Transverse colon (tissue), 4 donors: ENCODE measurements around the gene HSBP1. TPM values are rescaled to one million over a fixed set of nuclear protein-coding genes. Genes with fewer than 3 reads are reported as not detected.

ENCODE experiments used
- DNase-seq: peaks from one replicate; pipeline ENCODE4 v3.0.0-alpha.2; 2019
- H3K27ac ChIP-seq, 4 donors: fragments of 200-600 bp; sonication (generic); 2 replicates each; pipeline ENCODE4 v1.5.1; 2016 to 2018; ENCODE audit warnings: inconsistent platforms in 4 of 4
- H3K27me3 ChIP-seq: fragments of 200-600 bp; sonication (generic); 2 replicates; pipeline ENCODE4 v1.5.1; 2017; ENCODE audit warnings: inconsistent platforms
- H3K36me3 ChIP-seq, 4 donors: fragments of 200-600 bp; sonication (generic); 2 replicates each; pipeline ENCODE4 v1.5.1; 2017 to 2019; ENCODE audit warnings: inconsistent platforms in 4 of 4
- H3K4me1 ChIP-seq, 4 donors: fragments of 200-600 bp; sonication (generic); 2 replicates each; pipeline ENCODE4 v1.5.1; 2017 to 2020; ENCODE audit warnings: inconsistent platforms in 4 of 4
- H3K4me3 ChIP-seq, 4 donors: fragments of 200-600 bp; sonication (generic); 1 replicate in 1 of 4; 2 replicates in 3 of 4; pipeline versions ENCODE4 v1.5.1 to v1.6.1; 2017 to 2019; ENCODE audit warnings: inconsistent platforms in 4 of 4
- H3K9me3 ChIP-seq, 2 donors: fragments of 200-600 bp; sonication (generic); 2 replicates each; pipeline ENCODE4 v1.5.1; 2017 to 2019; ENCODE audit warnings: inconsistent platforms in 2 of 2
- EP300 ChIP-seq: sonication (generic); formaldehyde crosslinking; IDR thresholded peaks from one replicate; pipeline ENCODE4 v1.6.1; 2017; ENCODE audit warnings: antibody characterized with exemption, low read depth
- POLR2A ChIP-seq: fragments of 450-650 bp; IDR thresholded peaks from one replicate; pipeline ENCODE4 v1.6.1; 2016; ENCODE audit warnings: antibody characterized with exemption, mild to moderate bottlenecking, moderate library complexity
- POLR2AphosphoS5 ChIP-seq, 3 donors: sonication (generic); formaldehyde crosslinking; IDR thresholded peaks; one replicate each; pipeline ENCODE4 v1.6.1; 2016; ENCODE audit warnings: antibody characterized with exemption in 3 of 3
- WGBS, 2 donors: methylation state at CpG; one replicate each; pipeline ENCODE4 v1.1.5; 2018; ENCODE audit warnings: low coverage in 1 of 2; 5-methylcytosine and 5-hydroxymethylcytosine counted together
- in situ Hi-C, 4 donors: fragments of 200-750 bp; cut with MboI; loops; one replicate each; pipeline versions ENCODE4 v1.15.0 to v1.15.1; 2017; ENCODE audit warnings: low sequenced_read_pairs in 3 of 4, low pct_ligation_motif_present in 1 of 4, low pct_unique_long_range_greater_than_20kb in 1 of 4
- intact Hi-C: fragments of 100-400 bp; cut with DNase I; formaldehyde crosslinking; loops from one replicate; pipeline ENCODE4 v1.15.1; 2023; ENCODE audit warnings: low total_unique reads
- total RNA-seq, 4 donors: library from RNA; depleted of rRNA; stranded (reverse); fragments of >200 nt; gene quantifications; one replicate each; pipeline ENCODE4 v1.1.0, GENCODE V29; 2016
- TF ChIP-seq, protein P1 (sequence below), 5 experiments: fragments of 200-600 bp in 3 of 5; fragments of 450-650 bp in 2 of 5; sonication (generic) in 3 of 5; IDR thresholded peaks; 1 replicate in 2 of 5; 2 replicates in 3 of 5; pipeline ENCODE4 v1.5.1; 2016 to 2017; ENCODE audit warnings: antibody characterized with exemption in 5 of 5, inconsistent platforms in 3 of 5, mild to moderate bottlenecking in 2 of 5, moderate library complexity in 1 of 5

The HSBP1 gene
- 10 to 100 TPM in 2 of 4 donors, 1 to 10 TPM in 2; 3.4 to 14.0 (median 10.8) TPM for total RNA-seq

- 2% methylated on average over 46 of the region's 76 CpGs; no CpG with 5 or more reads in 1 of the 2 donors for WGBS, 2 donors
- Histone ChIP-seq H3K36me3 (no peaks in the 10 kb centered on the region), H3K27ac (peak within 1 kb of the TSS; percentile 87 to 95 (median 90)), H3K27me3 (no peaks in the 10 kb centered on the region), H3K4me3 (peak within 1 kb of the TSS; percentile 78 to 100 (median 94)), H3K4me1 (peaks cover 7 to 35% (median 10%) of the 10 kb centered on the region in 4 donors), H3K9me3 (no peaks in the 10 kb centered on the region)
- TF ChIP-seq EP300 (no peak), POLR2A (peak; percentile 65), POLR2AphosphoS5 (IDR thresholded peaks at IDR 0.05) (peak; percentile 72 to 85 (median 85))
- TF ChIP-seq, protein P1, sequence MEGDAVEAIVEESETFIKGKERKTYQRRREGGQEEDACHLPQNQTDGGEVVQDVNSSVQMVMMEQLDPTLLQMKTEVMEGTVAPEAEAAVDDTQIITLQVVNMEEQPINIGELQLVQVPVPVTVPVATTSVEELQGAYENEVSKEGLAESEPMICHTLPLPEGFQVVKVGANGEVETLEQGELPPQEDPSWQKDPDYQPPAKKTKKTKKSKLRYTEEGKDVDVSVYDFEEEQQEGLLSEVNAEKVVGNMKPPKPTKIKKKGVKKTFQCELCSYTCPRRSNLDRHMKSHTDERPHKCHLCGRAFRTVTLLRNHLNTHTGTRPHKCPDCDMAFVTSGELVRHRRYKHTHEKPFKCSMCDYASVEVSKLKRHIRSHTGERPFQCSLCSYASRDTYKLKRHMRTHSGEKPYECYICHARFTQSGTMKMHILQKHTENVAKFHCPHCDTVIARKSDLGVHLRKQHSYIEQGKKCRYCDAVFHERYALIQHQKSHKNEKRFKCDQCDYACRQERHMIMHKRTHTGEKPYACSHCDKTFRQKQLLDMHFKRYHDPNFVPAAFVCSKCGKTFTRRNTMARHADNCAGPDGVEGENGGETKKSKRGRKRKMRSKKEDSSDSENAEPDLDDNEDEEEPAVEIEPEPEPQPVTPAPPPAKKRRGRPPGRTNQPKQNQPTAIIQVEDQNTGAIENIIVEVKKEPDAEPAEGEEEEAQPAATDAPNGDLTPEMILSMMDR (IDR thresholded peaks at IDR 0.05), result no peak
- DNase-seq, result peak; percentile 97
- in situ Hi-C loops, result loop anchor here in 3 of 4 donors (25.0 kb wide), 2 partner anchors 254 to 379 kb away; partner anchors contain the start of genes ADAD2 (in 1 of the 3) and TAF1C (in 1 of the 3)
- intact Hi-C loops, result no loop called here
These were observed at the start of gene HSBP1 for GRCh38 chr16:83807710-83808572. TSS of gene HSBP1 (plus strand) at chr16:83807978. CDS start at chr16:83808077, 99 bp downstream.

DNA sequence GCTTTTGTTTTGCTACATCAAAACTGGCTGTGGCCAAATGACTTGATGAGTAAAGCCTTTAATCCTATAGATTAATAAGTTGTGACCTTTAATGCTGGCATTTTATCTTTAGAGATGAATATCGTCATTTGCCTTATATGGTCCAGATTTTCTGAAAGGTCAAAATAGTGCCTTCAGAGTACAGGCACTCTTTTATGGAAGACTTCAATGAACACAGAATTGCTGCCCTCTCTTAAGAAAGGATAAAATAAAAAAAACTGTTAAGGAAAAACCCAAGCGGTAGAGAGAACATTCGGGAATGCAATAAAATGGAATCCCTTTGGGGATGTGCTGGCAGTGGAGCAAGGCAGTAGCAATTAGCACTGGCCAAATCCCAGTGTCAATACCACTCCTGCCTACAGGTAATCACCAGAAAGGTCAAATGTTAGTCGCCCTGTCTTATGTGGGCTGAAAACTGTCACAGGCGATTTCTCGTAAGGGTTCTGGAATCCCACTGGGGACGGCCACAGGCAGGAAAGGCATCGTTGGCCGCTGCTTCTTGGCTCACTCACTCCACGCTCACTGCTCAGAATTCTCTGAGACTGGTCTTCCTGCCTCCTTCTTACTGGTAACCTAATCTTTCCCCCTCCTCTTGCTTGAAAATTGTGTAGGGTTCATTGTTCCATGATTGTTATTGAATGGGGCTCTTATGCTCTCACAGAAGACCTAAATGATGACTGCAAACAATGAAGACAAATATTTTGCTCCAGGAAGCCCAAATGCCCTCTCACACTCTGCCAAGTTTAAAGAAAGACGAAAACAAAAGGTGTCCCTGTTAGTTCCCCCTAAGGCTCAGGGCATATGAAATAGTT, 45.4 kb upstream of the HSBP1 start:
- H3K9me3 ChIP-seq, result no peaks in the 10 kb centered on the region
- 60 to 77% methylated on average over 7 to 11 of the region's 11 CpGs for WGBS, 2 donors
- H3K27ac ChIP-seq, result no peak overlapping the region
- H3K36me3 ChIP-seq, result no peaks in the 10 kb centered on the region
- TF ChIP-seq POLR2A (no peak), EP300 (no peak), POLR2AphosphoS5 (IDR thresholded peaks at IDR 0.05) (no peak)
- TF ChIP-seq, protein P1 (IDR thresholded peaks at IDR 0.05), result no peak
- in situ Hi-C loops (no loop called here), intact Hi-C loops (no loop called here)
- H3K4me3 ChIP-seq, result no peak overlapping the region
- H3K27me3 ChIP-seq, result no peaks in the 10 kb centered on the region
- DNase-seq, result no peak
- H3K4me1 ChIP-seq, result no peaks in the 10 kb centered on the region

DNA sequence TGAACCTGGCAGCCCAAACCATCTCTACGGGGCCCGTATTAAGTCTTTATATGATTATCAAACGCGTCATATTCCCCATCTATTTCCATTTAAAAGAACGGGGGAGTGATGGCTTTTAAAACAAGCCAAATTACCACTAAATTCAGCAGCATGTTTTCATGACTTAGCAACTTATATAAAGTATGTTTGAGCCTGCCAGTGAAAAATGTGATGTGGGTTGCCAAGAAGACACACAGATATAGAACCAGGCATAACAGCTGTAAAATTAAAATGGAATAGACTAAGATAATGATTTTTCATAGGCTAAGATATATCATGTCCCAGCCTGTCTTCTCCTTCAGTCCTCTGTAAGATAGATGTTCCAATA, 44.8 kb upstream of the HSBP1 start:
- H3K27ac ChIP-seq, result no peak overlapping the region
- in situ Hi-C loops (no loop called here), intact Hi-C loops (no loop called here)
- 89 to 94% methylated on average over 5 of the region's 5 CpGs for WGBS, 2 donors
- H3K4me1 ChIP-seq, result no peaks in the 10 kb centered on the region
- TF ChIP-seq, protein P1 (IDR thresholded peaks at IDR 0.05), result no peak
- TF ChIP-seq POLR2AphosphoS5 (IDR thresholded peaks at IDR 0.05) (no peak), POLR2A (no peak), EP300 (no peak)
- H3K27me3 ChIP-seq, result no peaks in the 10 kb centered on the region
- no peaks in the 10 kb centered on the region for H3K9me3 ChIP-seq
- no peak for DNase-seq
- no peak overlapping the region for H3K4me3 ChIP-seq
- H3K36me3 ChIP-seq, result no peaks in the 10 kb centered on the region

GRCh38 chr16:83768986-83769385, 38.8 kb upstream of the HSBP1 start:
- Histone ChIP-seq H3K27me3 (no peaks in the 10 kb centered on the region), H3K4me1 (no peaks in the 10 kb centered on the region), H3K9me3 (no peaks in the 10 kb centered on the region), H3K4me3 (no peak overlapping the region), H3K36me3 (no peaks in the 10 kb centered on the region), H3K27ac (no peak overlapping the region)
- DNase-seq, result no peak
- 51% methylated on average over 2 of the region's 2 CpGs; no CpG with 5 or more reads in 1 of the 2 donors for WGBS, 2 donors
- intact Hi-C loops, result no loop called here
- TF ChIP-seq POLR2A (no peak), EP300 (no peak), POLR2AphosphoS5 (IDR thresholded peaks at IDR 0.05) (no peak)
- TF ChIP-seq, protein P1 (IDR thresholded peaks at IDR 0.05), result no peak
- in situ Hi-C loops, result no loop called here
